ENCODE measurements around the gene AGRP.

DNA sequence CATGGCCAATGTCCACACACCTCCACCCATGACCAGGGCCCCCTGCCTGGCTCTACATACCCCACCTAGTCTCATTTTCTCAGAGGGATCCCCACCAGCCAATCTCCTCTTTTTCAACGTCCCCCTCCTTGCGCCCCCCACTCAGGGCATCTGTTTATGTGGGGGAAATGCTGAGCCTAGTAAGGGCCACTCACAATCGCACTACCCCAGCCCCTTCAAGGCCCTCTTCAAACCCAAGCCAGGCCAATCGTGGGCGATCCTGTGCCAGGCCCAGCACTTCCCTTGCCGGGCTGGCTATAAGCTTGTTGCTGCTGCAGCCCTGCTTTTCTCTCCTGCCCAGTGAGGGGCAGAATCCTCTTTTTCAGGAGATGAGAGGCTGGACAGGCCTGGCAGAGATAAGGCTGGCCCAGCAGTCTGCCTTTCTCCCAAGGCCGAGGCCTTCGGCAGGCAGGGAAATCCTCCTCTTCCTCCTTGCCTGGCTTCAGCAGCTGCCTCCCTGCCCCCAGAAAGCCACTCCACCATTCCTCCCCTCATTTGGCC, 36.3 kb downstream of the AGRP start:
- TF ChIP-seq CTCF (IDR thresholded peaks at IDR 0.05; ENCODE audit: low read depth, low read length) (no peak), POLR2A (IDR thresholded peaks at IDR 0.05; ENCODE audit: extremely low read depth, insufficient read length) (no peak)

Data from NB4 (cell line).